GM12801 (cell line): Measurements from ENCODE around the gene FAM200A.

Source experiments
- CTCF ChIP-seq: IDR thresholded peaks from one replicate; pipeline ENCODE4 v1.5.1; 2011; ENCODE audit warnings: control low read depth; ENCODE audit not compliant: insufficient read length; ENCODE audit errors: extremely low read depth

FAM200A gene

GRCh38 chr7:99540542-99540941, 11.4 kb downstream of the FAM200A start:
- TF ChIP-seq CTCF, result no peak

GRCh38 chr7:99539213-99539811, 12.6 kb downstream of the FAM200A start:
- TF ChIP-seq CTCF, result no peak

- no peak for TF ChIP-seq CTCF
Observed at GRCh38 chr7:99535667-99536066, 16.2 kb downstream of the FAM200A start.

- no peak for TF ChIP-seq CTCF
Observed at GRCh38 chr7:99531354-99531765, 20.6 kb downstream of the FAM200A start.

- TF ChIP-seq CTCF, result no peak
Observed at GRCh38 chr7:99525713-99526440, 26.0 kb downstream of the FAM200A start.

GRCh38 chr7:99521399-99521798, 30.5 kb downstream of the FAM200A start:
- no peak for TF ChIP-seq CTCF

GRCh38 chr7:99514050-99514449, 37.9 kb downstream of the FAM200A start:
- no peak for TF ChIP-seq CTCF
